OCI-LY1 (cell line): ENCODE results near the gene GABBR2.

Experiments
- H2AFZ ChIP-seq: fragments of 200-600 bp; sonication (generic), shearing (Covaris generic); 2 replicates; pipeline ENCODE4 v1.6.0; 2014; ENCODE audit warnings: antibody characterized with exemption, mild to moderate bottlenecking, low read length
- H3F3A ChIP-seq: fragments of 200-600 bp; sonication (generic), shearing (Covaris generic); 2 replicates; pipeline ENCODE4 v1.6.0; 2014; ENCODE audit warnings: mild to moderate bottlenecking, antibody characterized with exemption, low read length, moderate library complexity; ENCODE audit not compliant: insufficient read depth
- H3K27ac ChIP-seq: fragments of 200-600 bp; sonication (generic); 2 replicates; pipeline ENCODE4 v1.5.1; 2014; ENCODE audit warnings: low read length, mixed run types, mild to moderate bottlenecking, low read depth; ENCODE audit not compliant: poor library complexity, severe bottlenecking
- H3K27me3 ChIP-seq: fragments of 200-600 bp; sonication (generic); 2 replicates; pipeline ENCODE4 v1.6.0; 2014; ENCODE audit warnings: antibody characterized with exemption, mild to moderate bottlenecking, low read length, moderate library complexity; ENCODE audit not compliant: insufficient read depth
- H3K36me3 ChIP-seq: fragments of 200-600 bp; sonication (generic); 2 replicates; pipeline ENCODE4 v1.6.1; 2014; ENCODE audit warnings: mild to moderate bottlenecking, antibody characterized with exemption, low read length, moderate library complexity, mixed read lengths; ENCODE audit not compliant: insufficient read depth
- H3K4me1 ChIP-seq: fragments of 200-600 bp; sonication (generic); 2 replicates; pipeline ENCODE4 v1.5.1; 2014; ENCODE audit warnings: mild to moderate bottlenecking, low read length, moderate library complexity; ENCODE audit not compliant: insufficient read depth, severe bottlenecking
- H3K4me2 ChIP-seq: fragments of 200-600 bp; sonication (generic), shearing (Covaris generic); 2 replicates; pipeline ENCODE4 v1.6.1; 2014; ENCODE audit warnings: low read length
- H3K4me3 ChIP-seq: fragments of 200-600 bp; sonication (generic); 2 replicates; pipeline ENCODE4 v1.5.1; 2014; ENCODE audit warnings: low read length, low read depth, mild to moderate bottlenecking, mixed read lengths; ENCODE audit not compliant: poor library complexity, severe bottlenecking
- H3K79me2 ChIP-seq: fragments of 200-600 bp; shearing (Covaris generic); 2 replicates; pipeline ENCODE4 v1.6.1; 2016; ENCODE audit warnings: mixed run types, low read length, mixed read lengths; ENCODE audit not compliant: insufficient read depth
- H3K9ac ChIP-seq: fragments of 200-600 bp; sonication (generic), shearing (Covaris generic); 2 replicates; pipeline ENCODE4 v1.6.1; 2014; ENCODE audit warnings: mild to moderate bottlenecking, low read length, mixed read lengths
- H3K9me2 ChIP-seq: fragments of 200-600 bp; sonication (generic), shearing (Covaris generic); 2 replicates; pipeline ENCODE4 v1.6.1; 2014; ENCODE audit warnings: low read depth, mild to moderate bottlenecking, low read length, mixed read lengths
- H3K9me3 ChIP-seq: fragments of 200-600 bp; shearing (Covaris generic); 2 replicates; pipeline ENCODE4 v1.6.1; 2014; ENCODE audit warnings: low read length, mixed read lengths
- H4K20me1 ChIP-seq: fragments of 200-600 bp; sonication (generic), shearing (Covaris generic); 2 replicates; pipeline ENCODE4 v1.6.0; 2016; ENCODE audit warnings: mild to moderate bottlenecking, low read length; ENCODE audit not compliant: insufficient read depth
- CTCF ChIP-seq: fragments of 200-600 bp; sonication (generic), shearing (Covaris generic); IDR thresholded peaks from 2 replicates; pipeline ENCODE4 v1.5.1; 2017; ENCODE audit warnings: mild to moderate bottlenecking, antibody characterized with exemption, low read length, moderate library complexity, mixed read lengths
- EZH2 ChIP-seq: fragments of 200-600 bp; sonication (generic), shearing (Covaris generic); IDR thresholded peaks from 2 replicates; pipeline ENCODE4 v1.8.0; 2017; ENCODE audit warnings: borderline replicate concordance, mixed run types, mild to moderate bottlenecking, antibody characterized with exemption, low read length, moderate library complexity, mixed read lengths

Gene GABBR2

GRCh38 chr9:98404237-98404636 lies 304.5 kb downstream of the GABBR2 start:
- no peak overlapping the region for H3K4me3 ChIP-seq
- H3K4me2 ChIP-seq = no peak overlapping the region
- no peaks in the 10 kb centered on the region for H3K27me3 ChIP-seq
- H3K79me2 ChIP-seq = no peaks in the 10 kb centered on the region
- no peak overlapping the region for H3K27ac ChIP-seq
- TF ChIP-seq CTCF (no peak), EZH2 (no peak)
- H3F3A ChIP-seq = no peaks in the 10 kb centered on the region
- no peaks in the 10 kb centered on the region for H3K9me3 ChIP-seq
- H3K9me2 ChIP-seq = no peaks in the 10 kb centered on the region
- no peak overlapping the region for H3K9ac ChIP-seq
- no peaks in the 10 kb centered on the region for H4K20me1 ChIP-seq
- no peak overlapping the region for H2AFZ ChIP-seq
- H3K36me3 ChIP-seq = no peaks in the 10 kb centered on the region
- H3K4me1 ChIP-seq = no peaks in the 10 kb centered on the region

- no peaks in the 10 kb centered on the region for H3K4me1 ChIP-seq
- H3K4me3 ChIP-seq = no peak overlapping the region
- no peak overlapping the region for H3K27ac ChIP-seq
- no peak overlapping the region for H2AFZ ChIP-seq
- H3K79me2 ChIP-seq = no peaks in the 10 kb centered on the region
- no peak overlapping the region for H3K4me2 ChIP-seq
- no peak overlapping the region for H3K9ac ChIP-seq
- no peaks in the 10 kb centered on the region for H4K20me1 ChIP-seq
- H3K9me2 ChIP-seq = no peaks in the 10 kb centered on the region
- no peaks in the 10 kb centered on the region for H3K36me3 ChIP-seq
- H3F3A ChIP-seq = no peaks in the 10 kb centered on the region
- no peak for TF ChIP-seq CTCF
- no peaks in the 10 kb centered on the region for H3K9me3 ChIP-seq
- H3K27me3 ChIP-seq = no peaks in the 10 kb centered on the region
These were observed 305.0 kb downstream of the GABBR2 start for GRCh38 chr9:98403715-98404114.

GRCh38 chr9:98402019-98402840 lies 306.5 kb downstream of the GABBR2 start:
- Histone ChIP-seq H3K36me3 (no peaks in the 10 kb centered on the region), H3K4me2 (no peak overlapping the region), H3K9ac (no peak overlapping the region), H3K4me1 (no peaks in the 10 kb centered on the region), H3K9me2 (no peaks in the 10 kb centered on the region), H4K20me1 (no peaks in the 10 kb centered on the region), H3K9me3 (no peaks in the 10 kb centered on the region), H3K27ac (no peak overlapping the region), H3K79me2 (no peaks in the 10 kb centered on the region), H3K27me3 (no peaks in the 10 kb centered on the region), H3F3A (no peaks in the 10 kb centered on the region), H3K4me3 (no peak overlapping the region), H2AFZ (no peak overlapping the region)
- TF ChIP-seq EZH2 (no peak), CTCF (no peak)
